HG02642 (cell line): ENCODE data around the gene TMED4.

Source experiments
- ATAC-seq: cut with Tn5 transposase; IDR thresholded peaks from one replicate; pipeline ENCODE4 v1.9.1; 2021; ENCODE audit warnings: mild to moderate bottlenecking; ENCODE audit not compliant: unreplicated experiment, poor library complexity

TMED4 gene

GRCh38 chr7:44547536-44548231, 34.3 kb downstream of the TMED4 start:
- no peak for ATAC-seq

GRCh38 chr7:44541876-44542610, 40.0 kb downstream of the TMED4 start:
- no peak for ATAC-seq

- ATAC-seq, result no peak
These were observed 40.8 kb downstream of the TMED4 start, which contains the start of gene NPC1L1 for GRCh38 chr7:44541028-44541869. NPC1L1 (minus strand) TSS chr7:44541330; CDS start chr7:44541259, 71 bp downstream.

- ATAC-seq, result no peak
These were observed 41.4 kb downstream of the TMED4 start for GRCh38 chr7:44540592-44541027.

GRCh38 chr7:44539669-44540506, 42.1 kb downstream of the TMED4 start:
- no peak for ATAC-seq

GRCh38 chr7:44538798-44539668, 43.0 kb downstream of the TMED4 start:
- ATAC-seq, result no peak

GRCh38 chr7:44538093-44538797, 43.8 kb downstream of the TMED4 start:
- ATAC-seq, result no peak

GRCh38 chr7:44537442-44537841, 44.6 kb downstream of the TMED4 start:
- ATAC-seq, result no peak

GRCh38 chr7:44536090-44536489, 45.9 kb downstream of the TMED4 start:
- no peak for ATAC-seq

- no peak for ATAC-seq
These were observed 46.5 kb downstream of the TMED4 start for GRCh38 chr7:44535348-44536064.

- no peak for ATAC-seq
These were observed 47.5 kb downstream of the TMED4 start for GRCh38 chr7:44534501-44534900.

GRCh38 chr7:44534087-44534486, 47.9 kb downstream of the TMED4 start:
- ATAC-seq, result no peak

- no peak for ATAC-seq
These were observed 48.6 kb downstream of the TMED4 start for GRCh38 chr7:44533301-44534055.

GRCh38 chr7:44531421-44532380, 50.3 kb downstream of the TMED4 start:
- ATAC-seq, result no peak

- no peak for ATAC-seq
These were observed 51.0 kb downstream of the TMED4 start for GRCh38 chr7:44530990-44531389.
